HG03097 (cell line): ENCODE data around the gene ZNF160.
"Not testable (repeated sequence)": the region's sequence is repeated elsewhere in the genome, so short reads cannot be mapped to it uniquely, and the experiment has no call there.

Experiments used
- ATAC-seq: cut with Tn5 transposase; IDR thresholded peaks from one replicate; pipeline ENCODE4 v1.9.1; 2021; ENCODE audit not compliant: unreplicated experiment, low FRiP score

ZNF160 gene

GRCh38 chr19:53034054-53034453 is 69.2 kb downstream of the ZNF160 start:
- no peak for ATAC-seq

GRCh38 chr19:53028306-53028705 is 74.9 kb downstream of the ZNF160 start:
- not testable (repeated sequence) for ATAC-seq

DNA sequence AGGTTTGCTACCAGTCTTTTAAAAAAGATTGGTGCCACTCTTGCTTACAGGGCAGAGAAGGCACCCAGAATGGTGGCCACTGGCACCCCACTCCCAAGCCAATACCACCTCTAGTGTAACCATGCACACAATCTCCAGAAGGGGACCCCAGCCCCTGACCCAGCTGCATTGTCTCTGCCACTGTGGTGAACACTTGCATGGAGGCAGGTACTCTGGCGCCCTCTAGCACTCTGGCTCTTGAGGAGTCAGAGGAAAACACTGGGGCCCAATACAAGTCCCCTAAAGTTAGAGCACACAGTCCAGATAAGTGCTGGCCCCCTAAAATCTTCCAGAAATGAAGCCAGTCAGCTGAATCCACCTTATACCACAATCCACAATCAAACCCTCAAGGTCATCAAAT is 83.5 kb downstream of the ZNF160 start:
- ATAC-seq: no peak
